H9 (cell line): ENCODE data around the gene NOXA1. TPM values are rescaled to one million over a fixed set of nuclear protein-coding genes. Genes with fewer than 3 reads are reported as not detected.

Source experiments
- DNase-seq: peaks from one replicate; pipeline ENCODE4 v3.0.0-alpha.2; 2017
- H2AFZ ChIP-seq: one replicate; pipeline ENCODE4 v1.6.1; 2013; ENCODE audit warnings: mild to moderate bottlenecking, low read length, control low read depth, moderate library complexity
- H2AK5ac ChIP-seq: 2 replicates; pipeline ENCODE4 v1.6.1; 2013; ENCODE audit warnings: low read length, control low read depth, mixed read lengths; ENCODE audit not compliant: insufficient read length
- H2BK120ac ChIP-seq: one replicate; pipeline ENCODE4 v1.6.1; 2013; ENCODE audit warnings: low read depth, mild to moderate bottlenecking, low read length, control low read depth, inconsistent platforms; ENCODE audit not compliant: poor library complexity, severe bottlenecking
- H2BK12ac ChIP-seq: 2 replicates; pipeline ENCODE4 v1.6.1; 2013; ENCODE audit warnings: low read length, control low read depth, mixed read lengths, low read depth; ENCODE audit not compliant: insufficient read length
- H2BK15ac ChIP-seq: 2 replicates; pipeline ENCODE4 v1.6.1; 2013; ENCODE audit warnings: low read depth, low read length, control low read depth
- H2BK20ac ChIP-seq: one replicate; pipeline ENCODE4 v1.6.1; 2013; ENCODE audit warnings: low read depth, mild to moderate bottlenecking, low read length, control low read depth, inconsistent platforms; ENCODE audit not compliant: poor library complexity, severe bottlenecking
- H2BK5ac ChIP-seq: 2 replicates; pipeline ENCODE4 v1.6.1; 2013; ENCODE audit warnings: low read length, control low read depth, mixed read lengths; ENCODE audit not compliant: insufficient read length
- H3K14ac ChIP-seq: 2 replicates; pipeline ENCODE4 v1.6.1; 2013; ENCODE audit warnings: low read length, control low read depth; ENCODE audit not compliant: insufficient read depth
- H3K18ac ChIP-seq: 2 replicates; pipeline ENCODE4 v1.6.1; 2013; ENCODE audit warnings: low read depth, mild to moderate bottlenecking, mixed read lengths, low read length, control low read depth; ENCODE audit not compliant: insufficient read length
- H3K23ac ChIP-seq: 2 replicates; pipeline ENCODE4 v1.6.1; 2013; ENCODE audit warnings: low read length, control low read depth, mixed read lengths, low read depth; ENCODE audit not compliant: insufficient read length
- H3K23me2 ChIP-seq: 2 replicates; pipeline ENCODE4 v1.6.1; 2013; ENCODE audit warnings: low read depth, mild to moderate bottlenecking, mixed read lengths, low read length, control low read depth; ENCODE audit not compliant: insufficient read length, poor library complexity, severe bottlenecking
- H3K27ac ChIP-seq: 2 replicates; pipeline ENCODE4 v1.5.1; 2013; ENCODE audit warnings: low read length, control low read depth, mixed read lengths, low read depth; ENCODE audit not compliant: insufficient read length
- H3K27me3 ChIP-seq: 2 replicates; pipeline ENCODE4 v1.6.1; 2013; ENCODE audit warnings: low read length, control low read depth, inconsistent platforms; ENCODE audit not compliant: insufficient read depth
- H3K4ac ChIP-seq: 2 replicates; pipeline ENCODE4 v1.6.1; 2013; ENCODE audit warnings: low read depth, mild to moderate bottlenecking, control low read depth, inconsistent platforms, low read length, moderate library complexity
- H3K4me1 ChIP-seq: 2 replicates; pipeline ENCODE4 v1.6.1; 2013; ENCODE audit warnings: low read length, control low read depth, inconsistent platforms; ENCODE audit not compliant: insufficient read depth
- H3K4me2 ChIP-seq: 2 replicates; pipeline ENCODE4 v1.6.1; 2013; ENCODE audit warnings: low read length, control low read depth, mixed read lengths; ENCODE audit not compliant: insufficient read length, insufficient read depth
- H3K56ac ChIP-seq: 2 replicates; pipeline ENCODE4 v1.6.1; 2013; ENCODE audit warnings: low read depth, mild to moderate bottlenecking, mixed read lengths, low read length, control low read depth; ENCODE audit not compliant: insufficient read length
- H3K79me1 ChIP-seq: 2 replicates; pipeline ENCODE4 v1.6.1; 2013; ENCODE audit warnings: low read depth, mild to moderate bottlenecking, moderate library complexity, low read length, control low read depth, inconsistent platforms; ENCODE audit not compliant: insufficient read depth, poor library complexity, severe bottlenecking
- H3K79me2 ChIP-seq: 2 replicates; pipeline ENCODE4 v1.6.1; 2013; ENCODE audit warnings: low read length, control low read depth, inconsistent platforms; ENCODE audit not compliant: insufficient read depth
- H3K9ac ChIP-seq: 2 replicates; pipeline ENCODE4 v1.6.1; 2013; ENCODE audit warnings: low read length, control low read depth, mixed read lengths; ENCODE audit not compliant: insufficient read length; ENCODE audit errors: extremely low read depth
- H3K9me3 ChIP-seq: one replicate; pipeline ENCODE4 v1.6.1; 2013; ENCODE audit warnings: low read depth, low read length, inconsistent platforms; ENCODE audit not compliant: control insufficient read depth
- H3T11ph ChIP-seq: one replicate; pipeline ENCODE4 v1.6.1; 2013; ENCODE audit warnings: mild to moderate bottlenecking, low read length, control low read depth, inconsistent platforms
- H4K20me1 ChIP-seq: one replicate; pipeline ENCODE4 v1.6.1; 2013; ENCODE audit not compliant: control insufficient read depth, insufficient read length, insufficient read depth
- H4K5ac ChIP-seq: 2 replicates; pipeline ENCODE4 v1.6.1; 2013; ENCODE audit warnings: low read depth, mild to moderate bottlenecking, mixed read lengths, low read length, control low read depth; ENCODE audit not compliant: insufficient read length
- H4K8ac ChIP-seq: replicated peaks from 2 replicates; pipeline ENCODE4 v1.6.1; 2013; ENCODE audit warnings: low read length, control low read depth, mixed read lengths, low read depth; ENCODE audit not compliant: insufficient read length
- H4K91ac ChIP-seq: 2 replicates; pipeline ENCODE4 v1.6.1; 2013; ENCODE audit warnings: low read depth, mild to moderate bottlenecking, moderate library complexity, mixed read lengths, low read length, control low read depth; ENCODE audit not compliant: insufficient read length
- H3K27ac Mint-ChIP-seq, 3 experiments: 2 replicates in 2 of 3; 3 replicates in 1 of 3; pipeline ENCODE4 v1.8.0; 2020 to 2021; ENCODE audit warnings: mixed read lengths in 3 of 3, mild to moderate bottlenecking in 1 of 3, moderate library complexity in 1 of 3
- H3K27me3 Mint-ChIP-seq: 2 replicates; pipeline ENCODE4 v1.8.0; 2021; ENCODE audit warnings: low read depth, mild to moderate bottlenecking, moderate library complexity, mixed read lengths
- H3K36me3 Mint-ChIP-seq, 3 experiments: 2 replicates in 2 of 3; 3 replicates in 1 of 3; pipeline ENCODE4 v1.8.0; 2020 to 2021; ENCODE audit warnings: low read depth in 3 of 3, mixed read lengths in 3 of 3; ENCODE audit not compliant: insufficient read depth in 1 of 3
- H3K4me1 Mint-ChIP-seq, 2 experiments: 2 replicates each; pipeline ENCODE4 v1.8.0; 2020; ENCODE audit warnings: mixed read lengths in 2 of 2
- H3K4me3 Mint-ChIP-seq, 2 experiments: 2 replicates in 1 of 2; 3 replicates in 1 of 2; pipeline ENCODE4 v1.8.0; 2020 to 2021; ENCODE audit warnings: mild to moderate bottlenecking in 2 of 2, mixed read lengths in 2 of 2, moderate library complexity in 1 of 2
- H3K9me3 Mint-ChIP-seq, 2 experiments: 2 replicates in 1 of 2; 3 replicates in 1 of 2; pipeline ENCODE4 v1.8.0; 2020; ENCODE audit warnings: mild to moderate bottlenecking in 2 of 2, mixed read lengths in 2 of 2, moderate library complexity in 1 of 2
- WGBS: extraction: QIAGEN DNeasy Blood & Tissue Kit; methylation state at CpG from one replicate; pipeline ENCODE4 v1.1.7; 2013; ENCODE audit warnings: missing lambda C conversion rate, low lambda C conversion rate, mixed read lengths; ENCODE audit not compliant: insufficient read length; ENCODE audit errors: extremely low coverage; 5-methylcytosine and 5-hydroxymethylcytosine counted together
- total RNA-seq: library from RNA; stranded (reverse); gene quantifications from 2 replicates; pipeline ENCODE4 v1.2.1, GENCODE V29; 2021
- TF ChIP-seq, protein P1 (sequence below): fragments of 200-600 bp; sonication (generic); conservative IDR thresholded peaks from 3 replicates; pipeline ENCODE4 v1.8.0; 2021; ENCODE audit warnings: antibody characterized with exemption, mild to moderate bottlenecking

Gene NOXA1
- total RNA-seq, 1 experiment from 2014 or later, result 2.0 TPM

DNA sequence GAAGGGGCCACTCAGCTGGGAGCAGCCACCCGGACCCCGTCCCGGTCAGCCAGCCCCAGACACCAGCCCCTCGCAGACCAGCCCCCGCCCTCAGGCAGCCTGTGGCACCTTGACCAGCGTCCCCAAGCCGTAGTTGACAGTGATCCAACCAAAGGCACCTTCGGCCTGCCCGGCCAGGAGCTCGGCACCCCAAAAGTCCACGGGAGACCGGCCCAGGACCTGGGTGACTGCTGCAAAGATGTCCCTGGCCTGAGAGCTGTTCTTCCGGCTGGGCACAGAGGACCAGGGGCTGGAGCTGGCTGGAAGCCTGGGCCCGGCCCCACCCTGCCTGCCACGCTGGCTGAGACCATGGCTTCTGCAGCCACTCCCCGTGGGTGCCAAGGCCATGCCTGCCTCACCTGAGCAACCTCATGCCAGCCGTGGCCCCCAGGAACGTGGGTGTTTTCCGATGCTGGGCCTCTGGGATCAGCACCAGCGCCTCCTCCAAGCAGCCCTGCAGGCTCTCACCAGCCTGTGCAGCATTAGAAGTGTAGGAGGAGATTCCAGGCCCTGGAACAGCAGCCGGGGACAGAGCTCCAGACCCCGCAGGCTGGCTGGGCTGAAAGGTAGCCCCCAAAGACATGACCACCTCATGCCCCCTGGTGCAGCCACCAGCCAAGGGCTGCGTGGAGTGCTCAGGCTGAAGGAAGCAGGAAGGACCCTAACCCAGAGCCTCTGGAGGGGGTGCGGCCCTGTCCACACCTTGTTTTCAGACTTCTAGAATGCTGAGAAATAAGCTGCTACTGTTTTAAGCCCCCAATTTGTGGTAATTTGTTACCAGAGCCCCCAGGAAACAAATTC is 13.8 kb downstream of the NOXA1 start:
- H4K91ac ChIP-seq, result no peak overlapping the region
- H4K8ac ChIP-seq, result no peak overlapping the region
- no peaks in the 10 kb centered on the region for H3K27me3 ChIP-seq
- no peak overlapping the region for H3K27ac ChIP-seq
- H3K14ac ChIP-seq, result no peak overlapping the region
- no peak overlapping the region for H2BK120ac ChIP-seq
- no peak overlapping the region for H3K4ac ChIP-seq
- H3K4me1 ChIP-seq, result no peaks in the 10 kb centered on the region
- H2BK20ac ChIP-seq, result no peak overlapping the region
- Mint-ChIP-seq H3K4me1 (peaks cover 0 to 1% of the 10 kb centered on the region in 2 experiments; a peak in 2 of 4 replicates), H3K4me3 (no peak overlapping the region), H3K27me3 (peaks cover 5% of the 10 kb centered on the region; the same call in 1 of the 2 replicates), H3K9me3 (0 out of 5 replicates have a peak, but pooled peaks cover 0 to 1% of the 10 kb centered on the region in 2 experiments), H3K36me3 (no peaks in the 10 kb centered on the region), H3K27ac (no peak overlapping the region)
- no peaks in the 10 kb centered on the region for H3K79me2 ChIP-seq
- no peak overlapping the region for H2BK5ac ChIP-seq
- no peak overlapping the region for H3K23ac ChIP-seq
- WGBS, result no CpG with 5 or more reads among the region's 24 CpGs
- no peaks in the 10 kb centered on the region for H3K79me1 ChIP-seq
- H3K56ac ChIP-seq, result no peak overlapping the region
- H3K23me2 ChIP-seq, result no peaks in the 10 kb centered on the region
- TF ChIP-seq, protein P1, sequence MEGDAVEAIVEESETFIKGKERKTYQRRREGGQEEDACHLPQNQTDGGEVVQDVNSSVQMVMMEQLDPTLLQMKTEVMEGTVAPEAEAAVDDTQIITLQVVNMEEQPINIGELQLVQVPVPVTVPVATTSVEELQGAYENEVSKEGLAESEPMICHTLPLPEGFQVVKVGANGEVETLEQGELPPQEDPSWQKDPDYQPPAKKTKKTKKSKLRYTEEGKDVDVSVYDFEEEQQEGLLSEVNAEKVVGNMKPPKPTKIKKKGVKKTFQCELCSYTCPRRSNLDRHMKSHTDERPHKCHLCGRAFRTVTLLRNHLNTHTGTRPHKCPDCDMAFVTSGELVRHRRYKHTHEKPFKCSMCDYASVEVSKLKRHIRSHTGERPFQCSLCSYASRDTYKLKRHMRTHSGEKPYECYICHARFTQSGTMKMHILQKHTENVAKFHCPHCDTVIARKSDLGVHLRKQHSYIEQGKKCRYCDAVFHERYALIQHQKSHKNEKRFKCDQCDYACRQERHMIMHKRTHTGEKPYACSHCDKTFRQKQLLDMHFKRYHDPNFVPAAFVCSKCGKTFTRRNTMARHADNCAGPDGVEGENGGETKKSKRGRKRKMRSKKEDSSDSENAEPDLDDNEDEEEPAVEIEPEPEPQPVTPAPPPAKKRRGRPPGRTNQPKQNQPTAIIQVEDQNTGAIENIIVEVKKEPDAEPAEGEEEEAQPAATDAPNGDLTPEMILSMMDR, result no peak
- no peak overlapping the region for H4K5ac ChIP-seq
- no peak overlapping the region for H2BK12ac ChIP-seq
- H3K9me3 ChIP-seq, result no peaks in the 10 kb centered on the region
- no peaks in the 10 kb centered on the region for H4K20me1 ChIP-seq
- no peak overlapping the region for H2BK15ac ChIP-seq
- no peak overlapping the region for H3T11ph ChIP-seq
- H2AFZ ChIP-seq, result no peak overlapping the region
- no peak overlapping the region for H3K9ac ChIP-seq
- H2AK5ac ChIP-seq, result no peak overlapping the region
- no peak overlapping the region for H3K4me2 ChIP-seq
- DNase-seq, result no peak
- no peak overlapping the region for H3K18ac ChIP-seq
